HG03103 (cell line): ENCODE results near the gene B4GALT1.
A peak's percentile ranks its signal among the peaks of the same experiment; 100 is the strongest.
"Not testable (repeated sequence)": the region's sequence is repeated elsewhere in the genome, so short reads cannot be mapped to it uniquely, and the experiment has no call there.

Experiments used
- ATAC-seq: cut with Tn5 transposase; IDR thresholded peaks from one replicate; pipeline ENCODE4 v1.9.1; 2021; ENCODE audit warnings: low read depth; ENCODE audit not compliant: unreplicated experiment

Gene B4GALT1

DNA sequence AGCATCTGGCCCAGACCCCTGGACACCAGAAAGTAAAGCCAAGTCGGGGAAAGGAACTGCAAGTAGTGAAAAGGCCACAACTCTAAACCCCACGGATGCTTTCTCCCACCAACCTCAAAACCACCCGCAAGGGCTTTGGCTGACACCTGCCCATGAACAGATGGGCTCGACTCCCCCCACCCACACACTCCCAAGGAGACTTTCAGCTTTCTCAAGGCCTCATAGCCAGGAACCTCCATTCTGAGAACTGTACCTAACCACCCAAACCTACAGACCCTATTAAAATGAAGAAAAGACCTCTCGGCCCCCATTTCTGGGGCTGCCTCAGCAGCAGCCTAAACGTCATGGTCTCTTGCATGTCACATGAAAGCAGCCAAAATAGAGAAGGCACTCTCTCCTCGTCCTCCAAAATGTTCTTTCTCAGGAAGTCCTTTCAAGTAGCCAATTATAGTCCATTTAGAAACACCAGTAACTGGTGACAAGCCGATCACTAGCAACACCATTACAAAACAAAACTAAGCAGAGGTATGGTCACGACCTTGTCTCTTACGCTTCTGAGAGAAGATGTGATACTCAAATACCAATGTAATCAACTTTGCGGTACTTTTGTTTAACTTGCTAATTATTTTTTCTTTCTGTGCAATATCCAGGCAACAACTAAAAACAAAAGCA lies 2.9 kb downstream of the B4GALT1 start:
- ATAC-seq, result peak; percentile 11

DNA sequence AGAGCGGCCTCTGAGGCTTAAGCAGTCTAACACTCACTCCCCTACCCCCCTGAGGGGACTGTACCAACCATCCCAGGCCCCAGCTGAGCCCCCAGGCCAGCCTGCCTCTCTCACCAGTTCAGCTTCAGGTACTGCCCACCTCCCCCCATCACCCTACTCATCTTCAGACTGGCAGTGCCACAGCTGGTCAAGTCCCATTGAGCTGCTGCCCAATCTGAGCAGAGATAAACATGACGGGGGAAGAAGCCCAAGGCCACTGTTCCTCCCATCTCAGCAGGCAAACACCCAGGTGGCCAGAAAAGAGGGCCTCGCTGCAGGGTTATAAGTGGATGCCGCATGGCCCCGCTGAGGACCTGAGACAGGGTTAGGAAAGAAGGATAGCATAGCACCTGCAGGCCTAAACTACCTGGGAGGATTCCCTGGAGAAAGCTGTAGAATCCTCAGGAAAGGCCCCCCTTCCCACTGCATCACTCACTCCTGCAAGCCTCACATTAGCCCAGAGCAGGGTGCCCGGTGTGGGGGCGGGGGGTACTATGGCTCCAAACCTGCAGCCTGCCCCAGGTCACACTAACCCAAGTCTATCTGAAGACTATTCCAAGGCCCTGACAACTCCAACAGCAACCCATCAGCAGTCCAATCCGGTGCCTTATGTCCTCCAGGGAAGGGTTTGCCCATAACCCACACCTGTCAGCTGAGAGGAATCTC lies 3.6 kb downstream of the B4GALT1 start:
- no peak for ATAC-seq

- no peak for ATAC-seq
Observed at GRCh38 chr9:33162721-33163311, 4.3 kb downstream of the B4GALT1 start.

DNA sequence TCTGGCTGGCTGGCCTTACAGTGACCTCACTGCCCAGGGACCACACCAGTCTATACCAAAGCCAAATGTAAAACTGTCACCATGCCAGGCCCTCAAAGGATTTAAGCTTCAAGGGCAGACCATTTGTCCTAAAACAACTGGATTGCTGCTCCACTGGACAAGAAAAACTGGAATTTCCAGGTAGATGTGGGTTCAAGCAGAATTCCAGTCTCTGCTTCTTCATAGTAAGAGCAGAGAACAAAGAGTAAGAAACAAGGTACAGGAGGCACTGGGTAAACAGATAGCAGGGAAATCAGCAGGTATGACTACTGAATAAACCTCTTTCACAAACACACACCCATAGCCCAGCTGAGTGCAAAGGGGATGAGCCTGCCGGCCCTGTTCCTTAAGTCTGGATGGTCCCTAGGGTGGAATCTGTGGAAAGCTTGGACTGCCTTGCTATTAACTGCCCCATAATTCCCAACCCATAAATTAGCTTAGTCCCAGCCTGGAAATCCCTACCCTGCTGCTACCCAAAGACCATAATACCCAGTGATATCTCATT lies 5.5 kb downstream of the B4GALT1 start:
- ATAC-seq, result no peak

- ATAC-seq, result no peak
Observed at GRCh38 chr9:33161011-33161588, 6.0 kb downstream of the B4GALT1 start.

DNA sequence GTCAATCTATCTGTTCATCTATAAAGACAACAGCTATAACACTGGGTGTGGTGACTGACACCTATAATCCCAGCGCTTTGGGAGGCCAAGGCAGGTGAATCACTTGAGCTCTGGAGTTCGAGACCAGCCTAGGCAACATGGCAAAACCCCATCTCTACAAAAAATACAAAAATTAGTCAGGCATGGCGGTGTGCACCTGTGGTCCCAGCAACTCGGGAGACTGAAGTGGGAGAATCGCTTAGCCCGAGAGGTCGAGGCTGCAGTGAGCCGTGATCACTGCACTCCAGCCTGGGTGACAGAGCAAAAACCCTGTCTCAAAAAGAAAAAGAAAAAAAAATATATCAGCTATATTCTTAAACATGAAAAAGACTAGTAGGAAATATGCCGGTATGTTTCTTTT lies 6.7 kb downstream of the B4GALT1 start:
- not testable (repeated sequence) for ATAC-seq

- peak; percentile 31 for ATAC-seq
Observed at GRCh38 chr9:33159777-33160127, 7.4 kb downstream of the B4GALT1 start.

- peak; percentile 21 for ATAC-seq
Observed at GRCh38 chr9:33158843-33159776, 8.0 kb downstream of the B4GALT1 start.

DNA sequence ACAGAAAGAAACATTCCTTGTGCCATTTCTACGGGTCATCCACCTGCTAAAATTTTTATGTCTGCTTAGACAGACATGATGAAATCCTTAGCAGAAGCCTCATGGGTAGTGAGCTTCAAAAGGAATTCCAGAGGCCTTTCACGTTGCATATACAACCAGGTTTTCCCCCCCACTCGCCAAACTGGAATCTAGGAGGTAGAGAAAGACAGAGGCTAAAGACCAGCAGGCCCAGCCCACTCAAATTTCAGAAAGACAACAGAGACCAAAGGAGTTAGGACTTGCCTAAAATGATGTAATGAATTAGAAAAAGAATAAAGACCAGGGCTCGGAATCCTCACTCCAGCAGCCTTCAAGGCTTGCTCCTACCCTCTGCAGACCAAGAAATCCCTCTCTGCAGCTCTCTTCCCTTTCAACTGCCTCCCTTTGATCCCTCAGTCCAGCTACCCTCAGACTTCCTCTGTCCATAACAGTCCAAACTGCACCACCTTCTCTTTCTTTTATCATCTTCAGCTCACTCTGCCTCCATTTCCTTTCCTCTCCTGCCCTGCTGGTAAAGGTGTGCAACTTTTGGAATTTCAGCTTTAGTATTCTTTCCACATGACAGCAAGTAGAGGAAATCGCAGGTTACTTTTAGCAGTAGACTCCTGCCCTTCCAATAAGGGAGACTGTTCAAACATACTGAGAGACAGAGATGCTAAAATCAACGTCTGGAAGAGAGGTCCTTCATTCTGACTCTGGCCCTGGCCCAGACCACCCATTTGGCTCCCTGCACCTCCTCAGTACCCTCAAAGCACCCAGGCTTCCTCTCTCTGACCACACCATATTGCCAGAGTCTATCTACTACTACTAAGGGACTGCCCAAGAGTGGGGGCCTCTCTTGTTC lies 8.9 kb downstream of the B4GALT1 start:
- peak; percentile 23 for ATAC-seq

DNA sequence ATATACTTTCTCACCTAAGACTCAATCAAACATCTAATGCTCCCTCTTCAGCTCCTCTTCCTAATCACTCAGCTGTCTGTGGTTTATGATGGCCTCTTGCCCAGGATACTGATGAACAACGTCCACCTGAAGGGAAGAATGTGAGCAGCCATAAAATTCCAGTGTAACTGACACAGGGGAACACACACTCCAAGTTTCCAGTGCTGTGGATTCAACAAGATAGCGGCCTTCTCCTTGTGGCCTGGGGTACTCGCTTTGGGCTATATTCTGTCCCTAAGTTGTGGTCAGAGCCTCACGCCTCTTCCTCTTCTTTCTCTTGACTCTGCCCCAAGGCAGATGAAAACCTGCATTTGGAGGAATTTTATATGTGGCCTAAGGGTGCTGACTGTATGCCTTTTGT lies 11.7 kb downstream of the B4GALT1 start:
- no peak for ATAC-seq

DNA sequence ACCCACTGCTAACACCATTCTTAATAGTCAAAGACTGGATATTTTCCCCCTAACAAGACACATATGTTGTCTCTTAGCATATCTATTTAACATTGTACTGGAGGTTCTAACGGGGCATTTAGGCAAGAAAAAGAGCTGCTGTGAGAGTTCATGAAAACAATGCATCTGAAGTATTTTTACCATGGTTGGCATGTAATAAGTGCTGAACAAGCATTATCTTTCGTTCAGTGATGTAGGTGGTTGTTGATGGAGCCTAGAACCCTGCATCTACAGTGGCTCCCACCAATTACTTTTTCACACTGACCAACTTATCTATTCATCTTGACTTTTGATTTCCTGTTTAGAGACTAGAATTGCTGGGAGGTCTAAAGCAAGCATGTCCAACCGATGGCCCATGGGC lies 12.8 kb downstream of the B4GALT1 start:
- ATAC-seq, result no peak

- peak; percentile 37 for ATAC-seq
Observed at GRCh38 chr9:33153666-33154065, 13.5 kb downstream of the B4GALT1 start.

DNA sequence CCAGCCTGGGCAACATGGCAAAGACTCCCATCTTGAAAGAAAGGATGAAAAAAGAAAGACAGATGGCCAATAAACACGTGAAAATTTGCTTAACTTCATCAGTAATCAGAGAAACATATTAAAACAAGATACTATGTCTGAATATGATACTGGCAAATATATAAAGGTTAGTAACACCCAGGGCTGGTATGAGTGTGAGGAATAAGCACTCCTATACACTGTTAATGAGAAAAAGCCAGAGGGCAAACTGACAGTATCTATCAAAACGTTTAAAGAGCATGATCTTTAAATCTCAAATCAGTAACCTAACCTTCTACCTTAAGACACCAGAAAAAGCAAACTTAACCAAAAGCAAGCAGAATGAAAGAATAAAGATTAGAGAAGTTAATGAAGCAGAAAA lies 14.1 kb downstream of the B4GALT1 start:
- no peak for ATAC-seq

GRCh38 chr9:33151601-33152000 lies 15.5 kb downstream of the B4GALT1 start:
- ATAC-seq, result no peak

DNA sequence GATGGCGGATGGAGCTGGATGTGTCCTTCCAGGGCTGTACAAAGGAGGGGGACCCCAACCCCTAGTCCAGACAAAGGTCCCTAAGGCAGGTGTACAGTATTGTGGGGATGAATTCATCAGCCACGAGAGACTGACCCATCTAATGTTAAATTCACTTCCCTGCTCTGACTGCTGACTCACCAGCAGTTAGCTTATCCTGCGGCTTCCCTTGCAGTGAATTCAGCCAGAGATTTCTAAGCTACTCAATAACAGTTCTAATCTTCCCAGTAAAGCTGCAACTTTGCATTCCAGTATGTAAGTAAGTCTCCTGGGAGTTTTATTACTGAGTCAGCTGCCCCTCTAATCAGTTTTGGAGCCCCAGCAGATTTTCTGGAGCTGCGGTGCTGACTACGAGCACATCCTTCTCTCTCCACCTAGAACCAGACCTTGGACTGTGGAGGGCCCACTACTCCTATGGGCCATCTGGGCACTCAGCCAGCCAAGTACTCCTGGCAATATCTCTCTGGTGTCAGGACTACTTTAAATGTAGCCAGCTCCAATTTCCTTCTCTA lies 16.1 kb downstream of the B4GALT1 start:
- no peak for ATAC-seq

GRCh38 chr9:33148367-33149014 lies 18.6 kb downstream of the B4GALT1 start:
- ATAC-seq, result no peak

DNA sequence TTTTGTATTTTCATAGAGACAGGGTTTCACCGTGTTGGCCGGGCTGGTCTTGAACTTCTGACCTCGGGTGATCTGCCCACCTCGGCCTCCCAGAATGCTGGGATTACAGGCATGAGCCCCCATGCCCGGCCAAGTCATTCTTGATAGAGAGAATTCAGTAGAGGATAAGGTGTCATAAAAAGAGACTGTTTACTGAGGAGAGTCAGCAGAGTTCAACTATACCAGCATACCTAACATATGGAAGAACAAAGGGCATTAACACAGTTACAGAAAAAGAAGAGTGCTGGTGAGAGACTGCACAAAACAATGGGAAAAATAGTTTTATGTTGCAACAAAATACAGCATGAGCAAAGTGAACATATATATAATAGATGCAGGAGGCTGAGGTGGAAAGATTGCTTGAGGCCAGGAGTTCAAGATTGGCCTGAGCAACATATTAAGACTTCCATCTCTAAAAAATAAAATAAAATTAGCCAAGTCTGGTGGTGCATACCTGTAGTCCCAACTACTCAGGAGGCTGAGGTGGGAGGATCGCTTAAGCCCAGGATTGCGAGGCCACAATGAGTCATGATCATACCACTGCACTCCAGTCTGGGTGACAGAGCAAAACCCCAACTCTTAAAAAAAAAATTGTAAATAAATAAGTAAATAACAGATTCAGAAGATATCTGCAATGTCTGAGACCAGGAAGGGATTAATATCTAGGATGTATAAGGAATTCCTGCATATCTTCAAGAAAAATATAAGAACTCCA lies 19.5 kb downstream of the B4GALT1 start:
- no peak for ATAC-seq

GRCh38 chr9:33146298-33146697 lies 20.8 kb downstream of the B4GALT1 start:
- no peak for ATAC-seq
